SK-N-SH (cell line): ENCODE data around the gene SMPD2. TPM values are rescaled to one million over a fixed set of nuclear protein-coding genes. Genes with fewer than 3 reads are reported as not detected.

Source experiments
- CTCF ChIA-PET: fragments of 300-600, 350-600 bp; formaldehyde crosslinking; extraction: SDS; loops from one replicate; lab custom pipeline; 2021; lab: Yijun Ruan, JAX
- POLR2A ChIA-PET: fragments of 350-600 bp; sonication (Branson Sonifier 250); formaldehyde crosslinking; extraction: SDS; loops from one replicate; lab custom pipeline; 2020; ENCODE audit warnings: antibody characterized with exemption, inconsistent platforms; lab: Yijun Ruan, JAX
- DNase-seq: peaks from one replicate; pipeline ENCODE4 v3.0.0; 2012
- H2AFZ ChIP-seq: fragments of 200-600 bp; sonication (generic); 2 replicates; pipeline ENCODE4 v1.8.1; 2016; ENCODE audit warnings: antibody characterized with exemption, mild to moderate bottlenecking, low read depth
- H3F3A ChIP-seq: fragments of 200-600 bp; sonication (generic); replicated peaks from 2 replicates; pipeline ENCODE3; 2016; ENCODE audit warnings: antibody characterized with exemption, mild to moderate bottlenecking; ENCODE audit not compliant: insufficient read depth
- H3K27ac ChIP-seq, 2 experiments: fragments of 200-500 bp in 1 of 2; fragments of 200-600 bp in 1 of 2; sonication (Bioruptor generic) in 1 of 2; sonication (generic), shearing (Covaris generic) in 1 of 2; 2 replicates each; pipeline versions ENCODE4 v1.5.1 to v1.6.1; 2014 to 2016; ENCODE audit warnings: low read depth in 2 of 2, inconsistent platforms in 1 of 2, low read length in 1 of 2, mild to moderate bottlenecking in 1 of 2, mixed read lengths in 1 of 2
- H3K27me3 ChIP-seq: fragments of 200-600 bp; sonication (generic), shearing (Covaris generic); 2 replicates; pipeline ENCODE4 v1.6.1; 2016; ENCODE audit warnings: mixed run types; ENCODE audit not compliant: insufficient read depth
- H3K36me3 ChIP-seq, 2 experiments: fragments of 200-500 bp in 1 of 2; fragments of 200-600 bp in 1 of 2; sonication (Bioruptor generic) in 1 of 2; sonication (generic) in 1 of 2; replicated peaks in 1 of 2; 2 replicates each; pipeline versions ENCODE3 to v1.5.1; 2014 to 2016; ENCODE audit warnings: low read length in 1 of 2, mild to moderate bottlenecking in 1 of 2; ENCODE audit not compliant: insufficient read depth in 2 of 2, control insufficient read depth in 1 of 2
- H3K4me1 ChIP-seq, 2 experiments: fragments of 200-500 bp in 1 of 2; fragments of 200-600 bp in 1 of 2; sonication (Bioruptor generic) in 1 of 2; sonication (generic), shearing (Covaris generic) in 1 of 2; 2 replicates each; pipeline versions ENCODE4 v1.5.1 to v1.6.1; 2014 to 2016; ENCODE audit warnings: low read depth in 1 of 2, low read length in 1 of 2, mixed run types in 1 of 2; ENCODE audit not compliant: insufficient read depth in 2 of 2, control insufficient read depth in 1 of 2
- H3K4me2 ChIP-seq: fragments of 200-600 bp; sonication (generic), shearing (Covaris generic); 2 replicates; pipeline ENCODE4 v1.6.1; 2017; ENCODE audit warnings: mixed run types
- H3K4me3 ChIP-seq, 2 experiments: fragments of 200-500 bp in 1 of 2; fragments of 200-600 bp in 1 of 2; sonication (Bioruptor generic) in 1 of 2; sonication (generic), shearing (Covaris generic) in 1 of 2; 2 replicates each; pipeline versions ENCODE4 v1.5.1 to v1.8.1; 2014 to 2016; ENCODE audit warnings: low read depth in 2 of 2, inconsistent platforms in 1 of 2, low read length in 1 of 2, mild to moderate bottlenecking in 1 of 2, mixed read lengths in 1 of 2, moderate library complexity in 1 of 2
- H3K79me2 ChIP-seq: fragments of 200-600 bp; sonication (generic); 2 replicates; pipeline ENCODE4 v1.8.1; 2017; ENCODE audit warnings: mild to moderate bottlenecking; ENCODE audit not compliant: insufficient read depth
- H3K9ac ChIP-seq: fragments of 200-600 bp; sonication (generic); 2 replicates; pipeline ENCODE4 v1.6.1; 2017; ENCODE audit warnings: mixed run types
- H3K9me2 ChIP-seq: fragments of 200-600 bp; sonication (generic); 2 replicates; pipeline ENCODE4 v1.6.1; 2017; ENCODE audit warnings: mixed run types
- H3K9me3 ChIP-seq: fragments of 200-600 bp; sonication (generic); 2 replicates; pipeline ENCODE4 v1.6.1; 2017; ENCODE audit warnings: mixed run types, mild to moderate bottlenecking, moderate library complexity
- H4K20me1 ChIP-seq: fragments of 200-600 bp; sonication (generic); 2 replicates; pipeline ENCODE4 v1.6.1; 2017; ENCODE audit warnings: mild to moderate bottlenecking, mixed run types; ENCODE audit not compliant: insufficient read depth
- CTCF ChIP-seq: fragments of 200-600 bp; sonication (generic); IDR thresholded peaks from 2 replicates; pipeline ENCODE4 v1.6.1; 2017; ENCODE audit warnings: antibody characterized with exemption, mild to moderate bottlenecking, moderate library complexity
- FOSL2 ChIP-seq: IDR thresholded peaks from 2 replicates; pipeline ENCODE4 v1.4.0; 2012; ENCODE audit warnings: low read depth, mild to moderate bottlenecking, moderate library complexity, borderline replicate concordance
- GABPA ChIP-seq: IDR thresholded peaks from 2 replicates; pipeline ENCODE4 v1.4.0; 2012; ENCODE audit warnings: low read depth, mild to moderate bottlenecking
- IRF3 ChIP-seq: fragments of 150-350 bp; IDR thresholded peaks from 2 replicates; pipeline ENCODE4 v1.6.1; 2016; ENCODE audit warnings: mild to moderate bottlenecking, low read depth, low read length
- MXI1 ChIP-seq: IDR thresholded peaks from 2 replicates; pipeline ENCODE4 v1.6.1; 2012; ENCODE audit warnings: mild to moderate bottlenecking, low read depth, low read length, improper control_type of control experiment
- NFIC ChIP-seq: IDR thresholded peaks from 2 replicates; pipeline ENCODE4 v1.4.0; 2012; ENCODE audit warnings: borderline replicate concordance
- PBX3 ChIP-seq: IDR thresholded peaks from 2 replicates; pipeline ENCODE4; 2012
- RAD21 ChIP-seq: IDR thresholded peaks from 2 replicates; pipeline ENCODE4 v1.6.1; 2012; ENCODE audit warnings: mild to moderate bottlenecking, low read length
- TAF1 ChIP-seq: IDR thresholded peaks from 2 replicates; pipeline ENCODE4 v1.6.1; 2012; ENCODE audit warnings: low read depth, mild to moderate bottlenecking, low read length, moderate library complexity, borderline replicate concordance
- TEAD4 ChIP-seq: IDR thresholded peaks from 2 replicates; pipeline ENCODE4 v1.4.0; 2012; ENCODE audit warnings: mild to moderate bottlenecking, borderline replicate concordance; ENCODE audit not compliant: insufficient read depth
- USF1 ChIP-seq: IDR thresholded peaks from 2 replicates; pipeline ENCODE4 v1.4.0; 2012; ENCODE audit warnings: low read depth, borderline replicate concordance
- USF2 ChIP-seq: fragments of 150-350 bp; IDR thresholded peaks from 2 replicates; pipeline ENCODE4 v1.6.1; 2017; ENCODE audit warnings: antibody characterized with exemption, low read length, low read depth, borderline replicate concordance
- WGBS: methylation state at CpG from one replicate; pipeline ENCODE4 v1.1.6; 2017; ENCODE audit warnings: low lambda C conversion rate; 5-methylcytosine and 5-hydroxymethylcytosine counted together
- polyA plus RNA-seq, 3 experiments: library from polyadenylated mRNA; depleted of rRNA; stranded (reverse); fragments of >200 nt; gene quantifications; 2 replicates each; pipeline ENCODE4 v1.2.3, GENCODE V29; 2012
- TF ChIP-seq, protein P1 (sequence below): IDR thresholded peaks from 2 replicates; pipeline ENCODE4 v1.6.1; 2012; ENCODE audit warnings: mild to moderate bottlenecking, low read depth, low read length, moderate library complexity
- TF ChIP-seq, protein P2 (sequence below): IDR thresholded peaks from 2 replicates; pipeline ENCODE4 v1.4.0; 2012; ENCODE audit warnings: low read depth

SMPD2 gene
- polyA plus RNA-seq, 1 of the 3 experiments (the other 2 are of a cell fraction) = 9.7 TPM

DNA sequence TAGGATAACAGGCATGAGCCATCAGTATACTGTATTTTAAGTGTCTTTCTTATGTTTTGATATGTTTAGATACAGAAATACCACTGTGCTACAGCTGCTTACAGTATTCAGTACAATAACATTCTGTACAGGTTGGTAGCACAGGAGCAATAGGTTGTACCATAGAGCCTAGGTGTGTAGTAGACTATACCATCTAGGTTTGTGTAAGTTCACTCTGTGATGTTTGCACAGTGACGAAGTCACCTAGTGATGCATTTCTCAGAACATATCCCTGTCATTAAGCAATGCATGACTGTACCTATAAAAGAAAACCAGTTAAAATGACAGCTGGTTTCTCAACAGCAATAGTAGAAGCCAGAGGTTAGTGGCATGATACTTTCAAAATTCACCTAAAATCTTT lies 45.5 kb downstream of the SMPD2 start:
- H3F3A ChIP-seq = peaks cover 4% of the 10 kb centered on the region
- TF ChIP-seq USF1 = no peak
- no peak for TF ChIP-seq NFIC
- TF ChIP-seq TEAD4 = no peak
- TF ChIP-seq IRF3 = no peak
- TF ChIP-seq TAF1 = no peak
- TF ChIP-seq MXI1 = no peak
- TF ChIP-seq, protein P1, sequence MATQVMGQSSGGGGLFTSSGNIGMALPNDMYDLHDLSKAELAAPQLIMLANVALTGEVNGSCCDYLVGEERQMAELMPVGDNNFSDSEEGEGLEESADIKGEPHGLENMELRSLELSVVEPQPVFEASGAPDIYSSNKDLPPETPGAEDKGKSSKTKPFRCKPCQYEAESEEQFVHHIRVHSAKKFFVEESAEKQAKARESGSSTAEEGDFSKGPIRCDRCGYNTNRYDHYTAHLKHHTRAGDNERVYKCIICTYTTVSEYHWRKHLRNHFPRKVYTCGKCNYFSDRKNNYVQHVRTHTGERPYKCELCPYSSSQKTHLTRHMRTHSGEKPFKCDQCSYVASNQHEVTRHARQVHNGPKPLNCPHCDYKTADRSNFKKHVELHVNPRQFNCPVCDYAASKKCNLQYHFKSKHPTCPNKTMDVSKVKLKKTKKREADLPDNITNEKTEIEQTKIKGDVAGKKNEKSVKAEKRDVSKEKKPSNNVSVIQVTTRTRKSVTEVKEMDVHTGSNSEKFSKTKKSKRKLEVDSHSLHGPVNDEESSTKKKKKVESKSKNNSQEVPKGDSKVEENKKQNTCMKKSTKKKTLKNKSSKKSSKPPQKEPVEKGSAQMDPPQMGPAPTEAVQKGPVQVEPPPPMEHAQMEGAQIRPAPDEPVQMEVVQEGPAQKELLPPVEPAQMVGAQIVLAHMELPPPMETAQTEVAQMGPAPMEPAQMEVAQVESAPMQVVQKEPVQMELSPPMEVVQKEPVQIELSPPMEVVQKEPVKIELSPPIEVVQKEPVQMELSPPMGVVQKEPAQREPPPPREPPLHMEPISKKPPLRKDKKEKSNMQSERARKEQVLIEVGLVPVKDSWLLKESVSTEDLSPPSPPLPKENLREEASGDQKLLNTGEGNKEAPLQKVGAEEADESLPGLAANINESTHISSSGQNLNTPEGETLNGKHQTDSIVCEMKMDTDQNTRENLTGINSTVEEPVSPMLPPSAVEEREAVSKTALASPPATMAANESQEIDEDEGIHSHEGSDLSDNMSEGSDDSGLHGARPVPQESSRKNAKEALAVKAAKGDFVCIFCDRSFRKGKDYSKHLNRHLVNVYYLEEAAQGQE = no peak
- no peak for TF ChIP-seq GABPA
- no peak for TF ChIP-seq CTCF
- no peak for TF ChIP-seq FOSL2
- TF ChIP-seq PBX3 = no peak
- TF ChIP-seq RAD21 = no peak
- TF ChIP-seq, protein P2, sequence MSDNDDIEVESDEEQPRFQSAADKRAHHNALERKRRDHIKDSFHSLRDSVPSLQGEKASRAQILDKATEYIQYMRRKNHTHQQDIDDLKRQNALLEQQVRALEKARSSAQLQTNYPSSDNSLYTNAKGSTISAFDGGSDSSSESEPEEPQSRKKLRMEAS = no peak
- no peak for TF ChIP-seq USF2
- TF ChIP-seq, all 33 proteins: peak for 0
- Histone ChIP-seq H3K4me3 (no peak overlapping the region), H3K27ac (no peak overlapping the region), H3K9ac (no peak overlapping the region), H3K9me3 (no peaks in the 10 kb centered on the region), H2AFZ (no peak overlapping the region), H3K4me1 (peaks cover 4 to 11% of the 10 kb centered on the region in 2 experiments; a peak in 3 of 4 replicates), H3K36me3 (peaks cover 6 to 9% of the 10 kb centered on the region in 2 experiments), H3K4me2 (no peak overlapping the region), H3K9me2 (no peaks in the 10 kb centered on the region), H4K20me1 (no peaks in the 10 kb centered on the region), H3K27me3 (no peaks in the 10 kb centered on the region), H3K79me2 (peaks cover 16% of the 10 kb centered on the region)
- DNase-seq = no peak
- 63% methylated on average over 1 of the region's 1 CpG for WGBS
- POLR2A ChIA-PET = no interaction called here
- CTCF ChIA-PET = no interaction called here
